ENCODE data around the gene NME7.

Gene NME7

GRCh38 chr1:169240449-169241232 is 127.0 kb downstream of the NME7 start:
- 86 to 94% methylated on average over 1 to 3 of the region's 3 CpGs for WGBS, 2 experiments
- no peaks in the 10 kb centered on the region for H3K9me3 ChIP-seq (ENCODE audit: control insufficient read depth, low read length)

GRCh38 chr1:169236880-169237279 is 130.7 kb downstream of the NME7 start:
- Histone ChIP-seq H3K9me3 (ENCODE audit: control insufficient read depth, low read length) (no peaks in the 10 kb centered on the region), H3K4me3 (ENCODE audit: insufficient read depth, low read depth, low read length) (no peak overlapping the region), H3K4me1 (ENCODE audit: control insufficient read depth, insufficient read depth, low read length) (peaks cover 3% of the 10 kb centered on the region), H3K27me3 (ENCODE audit: control insufficient read depth, insufficient read depth, low read length, poor library complexity, severe bottlenecking) (no peaks in the 10 kb centered on the region), H3K27ac (ENCODE audit: insufficient read depth, low read depth, low read length, poor library complexity, severe bottlenecking) (no peak overlapping the region), H3K36me3 (ENCODE audit: control insufficient read depth, insufficient read depth, low read length) (no peaks in the 10 kb centered on the region)
- 95 to 99% methylated on average over 4 of the region's 4 CpGs for WGBS, 2 experiments

More at GRCh38 chr1:169240449-169241232, 127.0 kb downstream of the NME7 start:
- Histone ChIP-seq H3K27ac (ENCODE audit: insufficient read depth, low read depth, low read length, poor library complexity, severe bottlenecking) (no peak overlapping the region), H3K4me3 (ENCODE audit: insufficient read depth, low read depth, low read length) (no peak overlapping the region), H3K36me3 (ENCODE audit: control insufficient read depth, insufficient read depth, low read length) (no peaks in the 10 kb centered on the region), H3K4me1 (ENCODE audit: control insufficient read depth, insufficient read depth, low read length) (peaks cover 3% of the 10 kb centered on the region), H3K27me3 (ENCODE audit: control insufficient read depth, insufficient read depth, low read length, poor library complexity, severe bottlenecking) (no peaks in the 10 kb centered on the region)

- Histone ChIP-seq H3K27ac (ENCODE audit: insufficient read depth, low read depth, low read length, poor library complexity, severe bottlenecking) (no peak overlapping the region), H3K4me1 (ENCODE audit: control insufficient read depth, insufficient read depth, low read length) (peaks cover 3% of the 10 kb centered on the region), H3K4me3 (ENCODE audit: insufficient read depth, low read depth, low read length) (no peak overlapping the region), H3K36me3 (ENCODE audit: control insufficient read depth, insufficient read depth, low read length) (no peaks in the 10 kb centered on the region), H3K27me3 (ENCODE audit: control insufficient read depth, insufficient read depth, low read length, poor library complexity, severe bottlenecking) (no peaks in the 10 kb centered on the region), H3K9me3 (ENCODE audit: control insufficient read depth, low read length) (no peaks in the 10 kb centered on the region)
- WGBS, 2 experiments: 83 to 90% methylated on average over 1 of the region's 1 CpG
These were observed 131.5 kb downstream of the NME7 start for GRCh38 chr1:169236143-169236542.

GRCh38 chr1:169235568-169235967 is 132.0 kb downstream of the NME7 start:
- Histone ChIP-seq H3K4me3 (ENCODE audit: insufficient read depth, low read depth, low read length) (no peak overlapping the region), H3K27ac (ENCODE audit: insufficient read depth, low read depth, low read length, poor library complexity, severe bottlenecking) (no peak overlapping the region), H3K9me3 (ENCODE audit: control insufficient read depth, low read length) (no peaks in the 10 kb centered on the region), H3K4me1 (ENCODE audit: control insufficient read depth, insufficient read depth, low read length) (no peaks in the 10 kb centered on the region), H3K36me3 (ENCODE audit: control insufficient read depth, insufficient read depth, low read length) (no peaks in the 10 kb centered on the region), H3K27me3 (ENCODE audit: control insufficient read depth, insufficient read depth, low read length, poor library complexity, severe bottlenecking) (no peaks in the 10 kb centered on the region)
- WGBS, 2 experiments: 84 to 100% methylated on average over 1 to 2 of the region's 2 CpGs

GRCh38 chr1:169234780-169235179 is 132.8 kb downstream of the NME7 start:
- whole genome bisulfite sequencing, 2 experiments: 97 to 98% methylated on average over 3 of the region's 3 CpGs
- H3K27ac ChIP-seq (ENCODE audit: insufficient read depth, low read depth, low read length, poor library complexity, severe bottlenecking): no peak overlapping the region
- H3K27me3 ChIP-seq (ENCODE audit: control insufficient read depth, insufficient read depth, low read length, poor library complexity, severe bottlenecking): no peaks in the 10 kb centered on the region
- H3K4me3 ChIP-seq (ENCODE audit: insufficient read depth, low read depth, low read length): no peak overlapping the region
- H3K9me3 ChIP-seq (ENCODE audit: control insufficient read depth, low read length): no peaks in the 10 kb centered on the region
- H3K36me3 ChIP-seq (ENCODE audit: control insufficient read depth, insufficient read depth, low read length): no peaks in the 10 kb centered on the region
- no peaks in the 10 kb centered on the region for H3K4me1 ChIP-seq (ENCODE audit: control insufficient read depth, insufficient read depth, low read length)

- no peaks in the 10 kb centered on the region for H3K36me3 ChIP-seq (ENCODE audit: control insufficient read depth, insufficient read depth, low read length)
- H3K27ac ChIP-seq (ENCODE audit: insufficient read depth, low read depth, low read length, poor library complexity, severe bottlenecking): no peak overlapping the region
- H3K9me3 ChIP-seq (ENCODE audit: control insufficient read depth, low read length): no peaks in the 10 kb centered on the region
- H3K27me3 ChIP-seq (ENCODE audit: control insufficient read depth, insufficient read depth, low read length, poor library complexity, severe bottlenecking): no peaks in the 10 kb centered on the region
- H3K4me3 ChIP-seq (ENCODE audit: insufficient read depth, low read depth, low read length): no peak overlapping the region
- H3K4me1 ChIP-seq (ENCODE audit: control insufficient read depth, insufficient read depth, low read length): no peaks in the 10 kb centered on the region
- 89 to 94% methylated on average over 3 of the region's 3 CpGs for WGBS, 2 experiments
These were observed 150.0 kb downstream of the NME7 start for GRCh38 chr1:169217636-169218035.

- Histone ChIP-seq H3K27me3 (ENCODE audit: control insufficient read depth, insufficient read depth, low read length, poor library complexity, severe bottlenecking) (no peaks in the 10 kb centered on the region), H3K9me3 (ENCODE audit: control insufficient read depth, low read length) (no peaks in the 10 kb centered on the region), H3K4me1 (ENCODE audit: control insufficient read depth, insufficient read depth, low read length) (no peaks in the 10 kb centered on the region), H3K27ac (ENCODE audit: insufficient read depth, low read depth, low read length, poor library complexity, severe bottlenecking) (no peak overlapping the region), H3K36me3 (ENCODE audit: control insufficient read depth, insufficient read depth, low read length) (no peaks in the 10 kb centered on the region), H3K4me3 (ENCODE audit: insufficient read depth, low read depth, low read length) (no peak overlapping the region)
- 95 to 97% methylated on average over 4 of the region's 4 CpGs for WGBS, 2 experiments
These were observed 153.0 kb downstream of the NME7 start for GRCh38 chr1:169214598-169214997.

GRCh38 chr1:169212088-169212487 is 155.5 kb downstream of the NME7 start:
- H3K4me1 ChIP-seq (ENCODE audit: control insufficient read depth, insufficient read depth, low read length): no peaks in the 10 kb centered on the region
- H3K4me3 ChIP-seq (ENCODE audit: insufficient read depth, low read depth, low read length): no peak overlapping the region
- H3K27me3 ChIP-seq (ENCODE audit: control insufficient read depth, insufficient read depth, low read length, poor library complexity, severe bottlenecking): no peaks in the 10 kb centered on the region
- H3K36me3 ChIP-seq (ENCODE audit: control insufficient read depth, insufficient read depth, low read length): no peaks in the 10 kb centered on the region
- no peak overlapping the region for H3K27ac ChIP-seq (ENCODE audit: insufficient read depth, low read depth, low read length, poor library complexity, severe bottlenecking)
- no peaks in the 10 kb centered on the region for H3K9me3 ChIP-seq (ENCODE audit: control insufficient read depth, low read length)

GRCh38 chr1:169207797-169208520 is 159.6 kb downstream of the NME7 start:
- H3K9me3 ChIP-seq (ENCODE audit: control insufficient read depth, low read length): no peaks in the 10 kb centered on the region
- H3K36me3 ChIP-seq (ENCODE audit: control insufficient read depth, insufficient read depth, low read length): no peaks in the 10 kb centered on the region
- no peak overlapping the region for H3K27ac ChIP-seq (ENCODE audit: insufficient read depth, low read depth, low read length, poor library complexity, severe bottlenecking)
- H3K4me3 ChIP-seq (ENCODE audit: insufficient read depth, low read depth, low read length): no peak overlapping the region
- no peaks in the 10 kb centered on the region for H3K4me1 ChIP-seq (ENCODE audit: control insufficient read depth, insufficient read depth, low read length)
- WGBS, 2 experiments: no CpG with 5 or more reads among the region's 1 CpG
- H3K27me3 ChIP-seq (ENCODE audit: control insufficient read depth, insufficient read depth, low read length, poor library complexity, severe bottlenecking): no peaks in the 10 kb centered on the region

- no peak overlapping the region for H3K27ac ChIP-seq (ENCODE audit: insufficient read depth, low read depth, low read length, poor library complexity, severe bottlenecking)
- no peaks in the 10 kb centered on the region for H3K36me3 ChIP-seq (ENCODE audit: control insufficient read depth, insufficient read depth, low read length)
- no peak overlapping the region for H3K4me3 ChIP-seq (ENCODE audit: insufficient read depth, low read depth, low read length)
These were observed 163.4 kb downstream of the NME7 start for GRCh38 chr1:169204157-169204556.

More at GRCh38 chr1:169204157-169204556, 163.4 kb downstream of the NME7 start:
- Histone ChIP-seq H3K9me3 (ENCODE audit: control insufficient read depth, low read length) (no peaks in the 10 kb centered on the region), H3K4me1 (ENCODE audit: control insufficient read depth, insufficient read depth, low read length) (peaks cover 4% of the 10 kb centered on the region), H3K27me3 (ENCODE audit: control insufficient read depth, insufficient read depth, low read length, poor library complexity, severe bottlenecking) (no peaks in the 10 kb centered on the region)
